Measurements from ENCODE around the gene TRPC4AP. TPM values are rescaled to one million over a fixed set of nuclear protein-coding genes. Genes with fewer than 3 reads are reported as not detected.

Gene TRPC4AP
- total and polyA plus RNA-seq, 10 of the 15 experiments (the other 5 are each of a cell fraction or from before 2014, with no cell fraction given), result 1.1 to 61.7 (median 41.2) TPM

GRCh38 chr20:35135867-35136586, 43.4 kb upstream of the TRPC4AP start:
- no peak overlapping the region for H3K4me3 ChIP-seq
- FAIRE-seq (no peak), DNase-seq (ENCODE audit: low read depth, low spot score) (no peak), ATAC-seq (no peak)
- H4K20me1 ChIP-seq (ENCODE audit: control insufficient read depth, insufficient read depth), result no peaks in the 10 kb centered on the region
- no peak overlapping the region for H3K9ac ChIP-seq (ENCODE audit: control insufficient read depth, insufficient read depth, low read length)
- H3K36me3 ChIP-seq (ENCODE audit: control insufficient read depth in 2 of 2, insufficient read depth in 2 of 2, low read length in 1 of 2), result peaks cover 3 to 20% of the 10 kb centered on the region in 2 experiments; a peak in 3 of 4 replicates
- POLR2A ChIA-PET, result no interaction called here
- no peak overlapping the region for H3K27ac ChIP-seq (ENCODE audit: control insufficient read depth, insufficient read depth)
- in situ Hi-C loops (cut with MboI), result no loop called here
- no peaks in the 10 kb centered on the region for H3K4me1 ChIP-seq (ENCODE audit: control insufficient read depth, insufficient read depth, low read length)
- RAD21 ChIA-PET (ENCODE audit: unreplicated experiment), result no interaction called here
- no TSS peak for BruUV-seq (replicated peaks)
- no peaks in the 10 kb centered on the region for H3K9me3 ChIP-seq (replicated peaks; ENCODE audit: control insufficient read depth, insufficient read depth, low read length)
- H2AFZ ChIP-seq (ENCODE audit: control insufficient read depth, low read depth, low read length), result no peak overlapping the region
- H3K4me2 ChIP-seq (ENCODE audit: control insufficient read depth, insufficient read depth), result no peak overlapping the region
- intact Hi-C loops (cut with micrococcal nuclease; ENCODE audit: unreplicated experiment), result no loop called here
- CTCF ChIA-PET, result interaction anchor here (0.8 kb wide), 1 partner anchor 40 kb away, joined by 3 read pairs; no protein-coding TSS in a partner anchor
- SMC1A ChIA-PET (ENCODE audit: uncharacterized antibody, unreplicated experiment), result no interaction called here
- no peak for TF ChIP-seq ATF2 (IDR thresholded peaks at IDR 0.05; ENCODE audit: low read length)
- TF ChIP-seq ZNF207 (IDR thresholded peaks at IDR 0.05; ENCODE audit: borderline replicate concordance), result no peak
- no peak for TF ChIP-seq HDAC6 (IDR thresholded peaks at IDR 0.05; ENCODE audit: unreplicated experiment)
- TF ChIP-seq SIX5 (IDR thresholded peaks at IDR 0.05; ENCODE audit: low read depth, low read length, severe bottlenecking), result no peak
- no peak for TF ChIP-seq ATF3 (IDR thresholded peaks at IDR 0.05; ENCODE audit: borderline replicate concordance, extremely low read depth, low read depth, low read length)
- no peaks in the 10 kb centered on the region for H3K79me2 ChIP-seq (ENCODE audit: control insufficient read depth, insufficient read depth, low read length)
- no peaks in the 10 kb centered on the region for H3K27me3 ChIP-seq (replicated peaks in 1 of 2; ENCODE audit: control insufficient read depth in 2 of 2, insufficient read depth in 2 of 2, low read length in 1 of 2)
- 92% methylated on average over 11 of the region's 11 CpGs for WGBS (ENCODE audit: insufficient coverage, insufficient replicate concordance, low lambda C conversion rate, missing lambda C conversion rate)

Data from GM12878 (cell line).